ENCODE data around the gene GNAI2. TPM values are rescaled to one million over a fixed set of nuclear protein-coding genes. Genes with fewer than 3 reads are reported as not detected.

Gene GNAI2
- total and polyA plus RNA-seq, 2 donors (not counting 3 experiments of a cell fraction or from before 2014, with no cell fraction given), result 767 to 1,875 TPM

GRCh38 chr3:50298836-50299637 lies 63.0 kb downstream of the GNAI2 start, which contains the start of the genes HYAL3 and NAA80:
Gene HYAL3 (minus strand): TSS chr3:50299405. CDS start chr3:50295602, 3,803 bp downstream.
Gene NAA80 (minus strand): TSS chr3:50299405. CDS start chr3:50297463, 1,942 bp downstream.
- H3K79me2 ChIP-seq (ENCODE audit: control insufficient read depth, insufficient read depth, low read length), result no peaks in the 10 kb centered on the region
- peak within 1 kb of the TSS; percentile 75 for H3K9ac ChIP-seq (replicated peaks; ENCODE audit: extremely low read depth, insufficient read depth, low read length)
- H3K36me3 ChIP-seq (ENCODE audit: control insufficient read depth in 2 of 2, extremely low read depth in 1 of 2, insufficient read depth in 2 of 2, low read length in 2 of 2), result no peaks in the 10 kb centered on the region
- H3K27me3 ChIP-seq (ENCODE audit: control insufficient read depth in 2 of 2, insufficient read depth in 2 of 2, low read length in 2 of 2), result no peaks in the 10 kb centered on the region
- no peaks in the 10 kb centered on the region for H4K20me1 ChIP-seq (replicated peaks; ENCODE audit: control insufficient read depth, extremely low read depth, insufficient read depth, low read length)
- H2AFZ ChIP-seq (ENCODE audit: low read depth, low read length), result peak within 1 kb of the TSS; percentile 79
- peak within 1 kb of the TSS; percentile 70 for H3K27ac ChIP-seq (ENCODE audit: insufficient read depth, low read depth, low read length)
- FAIRE-seq (peak; percentile 100), DNase-seq (ENCODE audit: low read depth, low spot score) (peak; percentile 100)
- ChIA-PET CTCF (interaction anchor here (0.9 to 2.6 kb wide), 6 partner anchors 19 to 73 kb away, joined by 3 to 36 read pairs (median 4); partner anchors contain the start of genes HYAL2 and TUSC2), POLR2A (interaction anchor here (1.0 to 1.5 kb wide), 5 partner anchors 16 to 64 kb away, joined by 3 to 5 read pairs (median 3); no protein-coding TSS in a partner anchor)
- H3K4me1 ChIP-seq (ENCODE audit: control insufficient read depth, extremely low read depth, insufficient read depth, low read length), result peaks cover 25% of the 10 kb centered on the region
- BruUV-seq (replicated peaks), result no TSS peak
- H3K9me1 ChIP-seq (replicated peaks; ENCODE audit: control insufficient read depth, extremely low read depth, insufficient read depth, low read length), result no peaks in the 10 kb centered on the region
- intact Hi-C loops (cut with micrococcal nuclease) (loop anchor here (1.0 to 2.0 kb wide), 4 partner anchors 24 to 60 kb away; partner anchors contain the start of gene TMEM115), dilution Hi-C loops (cut with MboI; ENCODE audit: extremely low pct_ligation_motif_present, low sequenced_read_pairs) (no loop called here)
- peak within 1 kb of the TSS; percentile 79 for H3K4me2 ChIP-seq (ENCODE audit: insufficient read depth, low read length)
- H3K9me3 ChIP-seq (replicated peaks; ENCODE audit: control insufficient read depth, insufficient read depth, low read length), result no peaks in the 10 kb centered on the region
- TF ChIP-seq MAX (IDR thresholded peaks at IDR 0.05; ENCODE audit: insufficient read depth, insufficient read length), result peak; percentile 70
- TF ChIP-seq FOS (IDR thresholded peaks at IDR 0.05; ENCODE audit: borderline replicate concordance, insufficient read depth, low read length), result no peak
- TF ChIP-seq EZH2 (IDR thresholded peaks at IDR 0.05; ENCODE audit: borderline replicate concordance, low read depth, low read length, severe bottlenecking), result no peak
- TF ChIP-seq GATA2 (IDR thresholded peaks at IDR 0.05; ENCODE audit: insufficient read depth, insufficient read length, low read depth, low read length), result no peak
- no peak for TF ChIP-seq JUN (IDR thresholded peaks at IDR 0.05; ENCODE audit: borderline replicate concordance, insufficient read depth, insufficient read length, low read depth)
- peak; percentile 92 for TF ChIP-seq POLR2AphosphoS5 (IDR thresholded peaks at IDR 0.05; ENCODE audit: insufficient read depth, low read depth, low read length)
- TF ChIP-seq POLR2A (IDR thresholded peaks at IDR 0.05; ENCODE audit: low read depth, low read length), result peak; percentile 97
- peak in 1 of 2 donors; percentile 39 for TF ChIP-seq CTCF (IDR thresholded peaks at IDR 0.05; ENCODE audit: extremely low read depth in 1 of 2, insufficient read depth in 1 of 2, low read depth in 1 of 2, low read length in 2 of 2)
- H3K4me3 ChIP-seq (replicated peaks in 1 of 3; ENCODE audit: insufficient read depth in 1 of 3, low read depth in 1 of 3, low read length in 3 of 3), result peak within 1 kb of the TSS; percentile 51 to 69 (median 64)

Measured in endothelial cell of umbilical vein (primary cell).